Measurements from ENCODE around the gene RYR2.

Gene RYR2

GRCh38 chr1:237763751-237764150 lies 721.8 kb downstream of the RYR2 start:
- no peak for DNase-seq
- intact Hi-C loops (cut with DNase I): no loop called here

- intact Hi-C loops (cut with DNase I): no loop called here
- no peak for DNase-seq
Measured at GRCh38 chr1:237769916-237770315, 727.9 kb downstream of the RYR2 start.

GRCh38 chr1:237772009-237772408 lies 730.0 kb downstream of the RYR2 start:
- intact Hi-C loops (cut with DNase I): no loop called here

GRCh38 chr1:237774246-237774645 lies 732.3 kb downstream of the RYR2 start:
- DNase-seq: no peak
- intact Hi-C loops (cut with DNase I): no loop called here

More at GRCh38 chr1:237772009-237772408, 730.0 kb downstream of the RYR2 start:
- DNase-seq: no peak

- intact Hi-C loops (cut with DNase I): no loop called here
- no peak for DNase-seq
Measured at GRCh38 chr1:237779356-237779755, 737.4 kb downstream of the RYR2 start.

- intact Hi-C loops (cut with DNase I): no loop called here
- DNase-seq: no peak
Measured at GRCh38 chr1:237786066-237786719, 744.2 kb downstream of the RYR2 start.

- no peak for DNase-seq
- intact Hi-C loops (cut with DNase I): no loop called here
Measured at GRCh38 chr1:237788069-237788468, 746.1 kb downstream of the RYR2 start.

- intact Hi-C loops (cut with DNase I): no loop called here
- no peak for DNase-seq
Measured at GRCh38 chr1:237789619-237790018, 747.6 kb downstream of the RYR2 start.

- intact Hi-C loops (cut with DNase I): no loop called here
- no peak for DNase-seq
Measured at GRCh38 chr1:237791592-237791991, 749.6 kb downstream of the RYR2 start.

- intact Hi-C loops (cut with DNase I): no loop called here
- no peak for DNase-seq
Measured at GRCh38 chr1:237792149-237792548, 750.2 kb downstream of the RYR2 start.

- intact Hi-C loops (cut with DNase I): no loop called here
Measured at GRCh38 chr1:237792726-237793125, 750.7 kb downstream of the RYR2 start.

GRCh38 chr1:237794071-237794470 lies 752.1 kb downstream of the RYR2 start:
- intact Hi-C loops (cut with DNase I): no loop called here
- DNase-seq: no peak

More at GRCh38 chr1:237792726-237793125, 750.7 kb downstream of the RYR2 start:
- DNase-seq: no peak

- no peak for DNase-seq
- intact Hi-C loops (cut with DNase I): no loop called here
Measured at GRCh38 chr1:237795558-237795957, 753.6 kb downstream of the RYR2 start.

GRCh38 chr1:237799762-237800474 lies 757.9 kb downstream of the RYR2 start:
- intact Hi-C loops (cut with DNase I): no loop called here
- DNase-seq: peak in 36 of 42 donors; percentile 11 to 73 (median 48)

GRCh38 chr1:237804516-237804915 lies 762.5 kb downstream of the RYR2 start:
- intact Hi-C loops (cut with DNase I): no loop called here
- no peak for DNase-seq

- intact Hi-C loops (cut with DNase I): no loop called here
- no peak for DNase-seq
Measured at GRCh38 chr1:237809099-237809498, 767.1 kb downstream of the RYR2 start.

GRCh38 chr1:237811633-237812032 lies 769.6 kb downstream of the RYR2 start:
- DNase-seq: no peak
- intact Hi-C loops (cut with DNase I): no loop called here

GRCh38 chr1:237812061-237812460 lies 770.1 kb downstream of the RYR2 start:
- intact Hi-C loops (cut with DNase I): no loop called here
- DNase-seq: no peak

GRCh38 chr1:237814319-237814924 lies 772.4 kb downstream of the RYR2 start:
- intact Hi-C loops (cut with DNase I): no loop called here
- no peak for DNase-seq

- DNase-seq: no peak
- intact Hi-C loops (cut with DNase I): no loop called here
Measured at GRCh38 chr1:237817277-237817676, 775.3 kb downstream of the RYR2 start.
